GM06990 (cell line): ENCODE results near the gene NPY5R.

Experiments used
- DNase-seq: peaks from one replicate; pipeline ENCODE4 v3.0.0-alpha.2; 2011; ENCODE audit not compliant: insufficient read length; ENCODE audit errors: extremely low read depth
- H3K27me3 ChIP-seq: replicated peaks from 2 replicates; pipeline ENCODE4 v1.6.0; 2011; ENCODE audit warnings: low read length; ENCODE audit not compliant: control insufficient read depth, insufficient read depth
- H3K36me3 ChIP-seq: 2 replicates; pipeline ENCODE4 v1.5.1; 2011; ENCODE audit warnings: low read length; ENCODE audit not compliant: control insufficient read depth, insufficient read depth
- H3K4me3 ChIP-seq: replicated peaks from 2 replicates; pipeline ENCODE4 v1.5.1; 2011; ENCODE audit warnings: low read depth, mild to moderate bottlenecking, control low read depth, low read length
- CTCF ChIP-seq: IDR thresholded peaks from 2 replicates; pipeline ENCODE4 v1.5.1; 2011; ENCODE audit warnings: low read length, control low read depth, mild to moderate bottlenecking, inconsistent platforms; ENCODE audit not compliant: insufficient read depth, poor library complexity, severe bottlenecking

The NPY5R gene

DNA sequence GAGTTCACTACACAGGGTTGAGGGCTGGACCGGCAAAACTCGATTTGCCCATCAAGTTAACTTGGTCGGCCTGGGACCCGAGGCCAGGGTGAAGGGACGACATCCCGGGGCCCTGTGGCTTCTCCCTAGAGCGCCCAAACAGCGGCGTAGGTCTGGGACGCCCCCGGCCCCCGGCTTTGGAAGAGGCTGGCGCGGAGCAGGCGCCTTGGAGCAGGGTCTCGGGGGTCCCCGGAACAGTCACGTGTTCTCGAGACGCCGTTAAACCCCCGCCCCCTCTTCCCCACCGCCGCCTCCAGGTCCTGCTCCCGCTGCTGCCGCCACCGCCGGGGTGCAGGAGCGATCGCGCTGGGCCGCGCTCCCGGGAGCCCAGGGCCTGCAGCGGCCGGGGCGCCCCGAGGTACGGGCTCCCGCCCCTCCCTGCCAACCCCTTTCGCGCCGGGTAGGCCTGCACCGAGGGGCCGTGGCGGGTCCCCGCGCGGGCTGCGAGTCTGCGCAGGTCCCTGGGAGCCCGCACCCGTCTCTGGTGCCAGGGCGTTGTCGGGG, at the start of gene NPY5R:
Gene NPY5R (plus strand): TSS at position 289 of the 543 bp plus-strand sequence. CDS start 6,382 bp downstream, outside the sequence.
- H3K36me3 ChIP-seq, result no peaks in the 10 kb centered on the region
- DNase-seq, result no peak
- no peaks in the 10 kb centered on the region; the same call in 1 of the 2 replicates for H3K27me3 ChIP-seq
- no peak for TF ChIP-seq CTCF
- H3K4me3 ChIP-seq, result no peak within 1 kb of the TSS

- H3K4me3 ChIP-seq, result no peak overlapping the region
- TF ChIP-seq CTCF, result no peak
- no peaks in the 10 kb centered on the region for H3K36me3 ChIP-seq
- no peak for DNase-seq
- H3K27me3 ChIP-seq, result no peaks in the 10 kb centered on the region
Observed at GRCh38 chr4:163295138-163295537, 48.6 kb upstream of the NPY5R start.

- no peaks in the 10 kb centered on the region for H3K36me3 ChIP-seq
- DNase-seq, result no peak
- H3K27me3 ChIP-seq, result no peaks in the 10 kb centered on the region
- H3K4me3 ChIP-seq, result no peak overlapping the region
- no peak for TF ChIP-seq CTCF
Observed at GRCh38 chr4:163300445-163300844, 43.2 kb upstream of the NPY5R start.

- no peak for DNase-seq
- Histone ChIP-seq H3K27me3 (no peaks in the 10 kb centered on the region), H3K4me3 (no peak overlapping the region), H3K36me3 (no peaks in the 10 kb centered on the region)
- no peak for TF ChIP-seq CTCF
Observed at GRCh38 chr4:163303069-163303468, 40.6 kb upstream of the NPY5R start.

GRCh38 chr4:163309466-163309865, 34.2 kb upstream of the NPY5R start:
- no peak for DNase-seq
- H3K27me3 ChIP-seq, result no peaks in the 10 kb centered on the region
- no peaks in the 10 kb centered on the region for H3K36me3 ChIP-seq
- no peak for TF ChIP-seq CTCF
- no peak overlapping the region for H3K4me3 ChIP-seq

- H3K4me3 ChIP-seq, result no peak overlapping the region
- no peak for TF ChIP-seq CTCF
- H3K36me3 ChIP-seq, result no peaks in the 10 kb centered on the region
- no peaks in the 10 kb centered on the region for H3K27me3 ChIP-seq
- no peak for DNase-seq
Observed at GRCh38 chr4:163317110-163317509, 26.6 kb upstream of the NPY5R start.
